Upper lobe of left lung (tissue), 4 donors: Measurements from ENCODE around the gene TRIM13.

ENCODE experiments used
- CTCF ChIP-seq, 6 experiments: fragments of 450-650 bp in 4 of 6; fragments of 200-600 bp in 2 of 6; sonication (generic) in 2 of 6; IDR thresholded peaks; one replicate each; pipeline ENCODE4 v1.5.1; 2016 to 2019; ENCODE audit warnings: antibody characterized with exemption in 6 of 6
- POLR2A ChIP-seq, 4 donors: fragments of 450-650 bp; IDR thresholded peaks; one replicate each; pipeline ENCODE4 v1.5.1; 2016 to 2017; ENCODE audit warnings: antibody characterized with exemption in 4 of 4, mild to moderate bottlenecking in 2 of 4

- TF ChIP-seq CTCF (IDR thresholded peaks at IDR 0.05) = no peak
- TF ChIP-seq POLR2A (IDR thresholded peaks at IDR 0.05) = no peak
Observed at GRCh38 chr13:50052478-50052877, 55.6 kb downstream of the TRIM13 start.
